HFFc6 (cell line): ENCODE data around the gene PLSCR5. TPM values are rescaled to one million over a fixed set of nuclear protein-coding genes. Genes with fewer than 3 reads are reported as not detected.

ENCODE experiments used
- DNase-seq: peaks from one replicate; pipeline ENCODE4 v3.0.0-alpha.2; 2018
- H3K27ac Mint-ChIP-seq: 2 replicates; pipeline ENCODE4 v1.8.0; 2020; ENCODE audit warnings: mild to moderate bottlenecking, mixed read lengths
- H3K27me3 Mint-ChIP-seq: 2 replicates; pipeline ENCODE4 v1.8.0; 2021; ENCODE audit warnings: mild to moderate bottlenecking, moderate library complexity, mixed read lengths; ENCODE audit not compliant: insufficient read depth
- H3K36me3 Mint-ChIP-seq: 2 replicates; pipeline ENCODE4 v1.8.0; 2021; ENCODE audit warnings: low read depth, mixed read lengths
- H3K4me1 Mint-ChIP-seq: 2 replicates; pipeline ENCODE4 v1.8.0; 2020; ENCODE audit warnings: low read depth, mixed read lengths
- H3K4me3 Mint-ChIP-seq: 2 replicates; pipeline ENCODE4 v1.8.0; 2020; ENCODE audit warnings: mild to moderate bottlenecking, moderate library complexity, mixed read lengths
- H3K9me3 Mint-ChIP-seq: 2 replicates; pipeline ENCODE4 v1.8.0; 2020; ENCODE audit warnings: mild to moderate bottlenecking, mixed read lengths
- total RNA-seq, 6 experiments: library from RNA; stranded (reverse); fragmentation: NEBNext Ultra II Directional; extraction: Animal tissue kit (Norgen Biotek cat#: 25700); gene quantifications; 2 replicates in 1 of 6; 3 replicates in 5 of 6; pipeline ENCODE4 v1.2.3, GENCODE V29; 2021
- TF ChIP-seq, protein P1 (sequence below): fragments of 200-600 bp; sonication (generic); IDR thresholded peaks from 2 replicates; pipeline ENCODE4 v1.5.0; 2021; ENCODE audit warnings: antibody characterized with exemption, mild to moderate bottlenecking

PLSCR5 gene
- total RNA-seq, 6 experiments from 2014 or later: not detected

DNA sequence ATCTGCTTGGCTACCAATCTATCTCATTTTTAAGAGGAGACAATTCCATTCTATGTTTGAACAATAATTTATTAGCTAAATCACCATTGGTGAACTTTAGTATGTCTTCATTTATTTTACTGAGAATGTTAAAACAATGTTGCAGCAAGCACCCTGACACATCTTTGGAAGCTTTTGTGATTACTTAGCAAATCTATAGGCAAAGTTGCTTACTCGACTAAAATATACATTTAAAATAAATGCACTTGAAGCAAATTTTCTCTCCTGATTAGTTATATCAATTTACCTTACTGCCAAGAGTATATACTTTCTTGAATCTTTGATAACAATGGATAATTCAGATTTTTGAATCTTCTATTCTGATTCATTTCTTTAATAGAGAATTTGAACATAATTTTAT, 31.0 kb downstream of the PLSCR5 start:
- Mint-ChIP-seq H3K4me1 (peaks cover 9% of the 10 kb centered on the region), H3K4me3 (no peak overlapping the region), H3K36me3 (no peaks in the 10 kb centered on the region), H3K27ac (no peak overlapping the region), H3K27me3 (no peaks in the 10 kb centered on the region), H3K9me3 (no peaks in the 10 kb centered on the region)
- TF ChIP-seq, protein P1, sequence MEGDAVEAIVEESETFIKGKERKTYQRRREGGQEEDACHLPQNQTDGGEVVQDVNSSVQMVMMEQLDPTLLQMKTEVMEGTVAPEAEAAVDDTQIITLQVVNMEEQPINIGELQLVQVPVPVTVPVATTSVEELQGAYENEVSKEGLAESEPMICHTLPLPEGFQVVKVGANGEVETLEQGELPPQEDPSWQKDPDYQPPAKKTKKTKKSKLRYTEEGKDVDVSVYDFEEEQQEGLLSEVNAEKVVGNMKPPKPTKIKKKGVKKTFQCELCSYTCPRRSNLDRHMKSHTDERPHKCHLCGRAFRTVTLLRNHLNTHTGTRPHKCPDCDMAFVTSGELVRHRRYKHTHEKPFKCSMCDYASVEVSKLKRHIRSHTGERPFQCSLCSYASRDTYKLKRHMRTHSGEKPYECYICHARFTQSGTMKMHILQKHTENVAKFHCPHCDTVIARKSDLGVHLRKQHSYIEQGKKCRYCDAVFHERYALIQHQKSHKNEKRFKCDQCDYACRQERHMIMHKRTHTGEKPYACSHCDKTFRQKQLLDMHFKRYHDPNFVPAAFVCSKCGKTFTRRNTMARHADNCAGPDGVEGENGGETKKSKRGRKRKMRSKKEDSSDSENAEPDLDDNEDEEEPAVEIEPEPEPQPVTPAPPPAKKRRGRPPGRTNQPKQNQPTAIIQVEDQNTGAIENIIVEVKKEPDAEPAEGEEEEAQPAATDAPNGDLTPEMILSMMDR: no peak
- DNase-seq: no peak

DNA sequence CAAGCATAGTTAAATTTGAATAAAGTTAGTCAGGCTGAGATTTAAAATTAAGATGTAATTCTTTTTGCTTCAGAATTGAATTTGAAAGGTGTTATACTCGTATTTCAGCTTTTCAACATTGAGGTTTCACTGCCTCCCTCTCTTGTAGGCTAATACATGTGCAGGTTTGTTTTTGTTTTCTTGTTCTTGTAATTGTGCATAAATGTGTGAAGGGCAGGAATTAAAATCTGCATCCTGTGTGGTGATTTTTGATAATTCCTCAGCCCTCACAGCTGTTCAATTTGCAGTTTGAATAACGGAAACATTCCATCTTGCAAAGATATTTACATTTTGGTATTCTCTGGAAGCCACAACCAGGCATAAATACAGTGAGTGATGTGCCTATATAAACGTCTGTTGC, 35.8 kb downstream of the PLSCR5 start:
- Mint-ChIP-seq H3K27ac (no peak overlapping the region), H3K4me1 (peaks cover 13% of the 10 kb centered on the region), H3K4me3 (no peak overlapping the region), H3K27me3 (no peaks in the 10 kb centered on the region), H3K9me3 (no peaks in the 10 kb centered on the region), H3K36me3 (no peaks in the 10 kb centered on the region)
- TF ChIP-seq, protein P1: no peak
- DNase-seq: no peak

DNA sequence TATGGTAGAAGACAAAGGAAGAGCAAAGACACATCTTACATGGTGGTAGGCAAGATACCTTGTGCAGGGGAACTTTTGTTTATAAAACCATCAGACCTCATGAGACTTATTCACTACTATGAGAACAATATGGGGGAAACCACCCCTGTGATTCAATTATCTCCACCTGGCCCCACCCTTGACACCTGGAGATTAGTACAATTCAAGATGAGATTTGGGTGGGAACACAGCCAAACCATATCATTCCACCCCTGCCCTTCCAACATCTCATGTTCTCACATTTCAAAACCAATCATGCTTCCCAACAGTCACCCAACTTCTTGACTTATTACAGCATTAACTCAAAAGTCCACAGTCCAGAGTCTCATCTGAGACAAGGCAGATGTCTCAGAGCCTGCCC, 39.0 kb downstream of the PLSCR5 start:
- Mint-ChIP-seq H3K27me3 (peaks cover 5% of the 10 kb centered on the region; the same call in 1 of the 2 replicates), H3K4me3 (no peak overlapping the region)

DNA sequence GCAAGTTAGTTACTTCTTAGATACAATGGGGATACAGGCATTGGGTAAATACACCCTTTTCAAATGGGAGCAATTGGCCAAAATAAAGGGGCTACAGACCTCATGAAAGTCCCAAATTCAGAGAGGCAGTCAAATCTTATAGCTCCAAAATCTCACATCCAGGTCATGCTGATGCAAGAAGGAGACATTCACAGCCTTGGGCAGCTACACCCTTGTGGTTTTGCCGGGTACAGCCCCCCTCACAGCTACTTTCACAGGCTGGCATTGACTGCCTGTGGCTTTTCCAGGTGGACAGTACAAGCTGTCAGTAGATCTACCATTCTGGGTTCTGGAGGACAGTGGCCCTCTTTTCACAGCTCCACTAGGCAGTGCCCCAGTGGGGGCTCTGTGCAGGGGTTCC, 43.3 kb downstream of the PLSCR5 start:
- no peak for DNase-seq
- Mint-ChIP-seq H3K9me3 (no peaks in the 10 kb centered on the region), H3K27ac (no peak overlapping the region), H3K4me3 (no peak overlapping the region), H3K4me1 (no peaks in the 10 kb centered on the region), H3K36me3 (no peaks in the 10 kb centered on the region; the same call in 1 of the 2 replicates), H3K27me3 (peaks cover 6% of the 10 kb centered on the region; the same call in 1 of the 2 replicates)
- TF ChIP-seq, protein P1: no peak

More for the DNA sequence above, 39.0 kb downstream of the PLSCR5 start:
- Mint-ChIP-seq H3K27ac (no peak overlapping the region), H3K4me1 (peaks cover 13% of the 10 kb centered on the region), H3K36me3 (no peaks in the 10 kb centered on the region; the same call in 1 of the 2 replicates), H3K9me3 (no peaks in the 10 kb centered on the region)
- TF ChIP-seq, protein P1: no peak
- no peak for DNase-seq

DNA sequence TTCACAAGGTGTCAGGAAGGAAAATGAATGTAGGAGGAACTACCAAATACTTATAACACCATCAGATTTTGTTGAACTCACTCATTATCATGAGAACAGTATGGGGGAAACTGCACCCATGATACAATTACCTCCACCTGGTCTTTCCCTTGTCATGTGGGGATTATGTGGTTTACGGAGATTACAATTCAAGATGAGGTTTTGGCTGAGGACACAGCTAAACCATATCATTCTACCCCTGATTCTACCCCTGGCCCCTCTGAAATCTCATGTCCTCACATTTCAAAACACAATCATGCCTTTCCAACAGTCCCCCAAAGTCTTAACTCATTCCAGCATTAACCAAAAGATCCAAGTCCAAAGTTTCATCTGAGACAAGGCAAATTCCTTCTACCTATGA, 43.7 kb downstream of the PLSCR5 start:
- TF ChIP-seq, protein P1: no peak
- H3K36me3 Mint-ChIP-seq: no peaks in the 10 kb centered on the region; the same call in 1 of the 2 replicates
- no peak overlapping the region for H3K4me3 Mint-ChIP-seq
- H3K27ac Mint-ChIP-seq: no peak overlapping the region
- DNase-seq: no peak
- H3K4me1 Mint-ChIP-seq: no peaks in the 10 kb centered on the region
- H3K9me3 Mint-ChIP-seq: no peaks in the 10 kb centered on the region
- peaks cover 6% of the 10 kb centered on the region; the same call in 1 of the 2 replicates for H3K27me3 Mint-ChIP-seq

DNA sequence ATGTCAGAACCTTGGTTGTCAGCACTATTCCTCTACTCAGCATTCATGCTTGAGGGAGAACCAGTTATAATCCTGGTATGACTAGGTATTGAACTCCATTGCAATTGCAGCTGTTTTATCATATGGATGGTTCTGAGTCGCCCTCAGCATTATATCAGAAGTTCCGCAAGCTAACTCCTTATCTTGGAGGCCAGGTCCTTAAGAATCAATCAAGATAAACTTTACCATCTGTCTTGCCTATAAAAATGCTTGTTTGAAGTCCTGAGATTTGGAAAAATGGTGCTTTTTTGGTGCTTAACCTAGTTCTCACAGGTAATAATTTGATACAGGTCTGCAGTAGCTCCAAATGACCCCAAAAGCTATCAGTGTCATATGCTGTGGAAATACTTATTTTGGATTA, 44.5 kb downstream of the PLSCR5 start:
- H3K27ac Mint-ChIP-seq: no peak overlapping the region
- peaks cover 6% of the 10 kb centered on the region; the same call in 1 of the 2 replicates for H3K27me3 Mint-ChIP-seq
- no peak for DNase-seq
- TF ChIP-seq, protein P1: no peak
- H3K4me1 Mint-ChIP-seq: no peaks in the 10 kb centered on the region
- no peaks in the 10 kb centered on the region; the same call in 1 of the 2 replicates for H3K36me3 Mint-ChIP-seq
- no peaks in the 10 kb centered on the region for H3K9me3 Mint-ChIP-seq
- no peak overlapping the region for H3K4me3 Mint-ChIP-seq
